Lower leg skin (tissue), 4 donors: ENCODE data around the gene TYRO3. TPM values are rescaled to one million over a fixed set of nuclear protein-coding genes. Genes with fewer than 3 reads are reported as not detected.

Experiments used
- DNase-seq, 2 donors: peaks; one replicate each; pipeline ENCODE4 v3.0.0-alpha.2; 2019; ENCODE audit warnings: low spot score in 2 of 2
- H3K4me3 ChIP-seq: fragments of 200-600 bp; sonication (generic); 2 replicates; pipeline ENCODE4 v1.5.1; 2017; ENCODE audit warnings: mild to moderate bottlenecking, low read depth; ENCODE audit not compliant: poor library complexity, severe bottlenecking
- CTCF ChIP-seq, 3 donors: fragments of 450-650 bp; IDR thresholded peaks; one replicate each; pipeline ENCODE4 v1.5.1; 2016; ENCODE audit warnings: antibody characterized with exemption in 3 of 3, mild to moderate bottlenecking in 3 of 3, moderate library complexity in 2 of 3
- POLR2A ChIP-seq, 2 donors: fragments of 450-650 bp; IDR thresholded peaks; one replicate each; pipeline ENCODE4 v1.6.1; 2016 to 2017; ENCODE audit warnings: antibody characterized with exemption in 2 of 2, mild to moderate bottlenecking in 1 of 2, moderate library complexity in 1 of 2
- WGBS, 2 donors: methylation state at CpG; one replicate each; pipeline ENCODE4 v1.1.5; 2018; 5-methylcytosine and 5-hydroxymethylcytosine counted together
- intact Hi-C: fragments of 100-400 bp; cut with DNase I; formaldehyde crosslinking; loops from one replicate; pipeline ENCODE4 v1.15.0; 2023; ENCODE audit warnings: low total_unique reads
- total RNA-seq, 4 donors: library from RNA; depleted of rRNA; stranded (reverse); fragments of >200 nt; gene quantifications; one replicate each; pipeline ENCODE4 v1.1.0, GENCODE V29; 2016

Gene TYRO3
- total RNA-seq, 4 donors from 2014 or later: 28.7 to 52.4 (median 29.8) TPM

- no peak for DNase-seq
- WGBS, 2 donors: 0 to 3% methylated on average over 38 to 40 of the region's 40 CpGs
These were observed 46.0 kb upstream of the TYRO3 start for GRCh38 chr15:41512940-41513505.

GRCh38 chr15:41513506-41514227 lies 45.3 kb upstream of the TYRO3 start, which contains the start of gene LTK:
LTK (minus strand) TSS chr15:41513827; CDS start chr15:41513709, 118 bp downstream.
- intact Hi-C loops: no loop called here
- no peak for TF ChIP-seq CTCF (IDR thresholded peaks at IDR 0.05)
- no peak for TF ChIP-seq POLR2A (IDR thresholded peaks at IDR 0.05)
- no peak for DNase-seq
- WGBS, 2 donors: 15 to 20% methylated on average over 19 to 33 of the region's 33 CpGs
- peak within 1 kb of the TSS; percentile 9 for H3K4me3 ChIP-seq

More at GRCh38 chr15:41512940-41513505, 46.0 kb upstream of the TYRO3 start:
- TF ChIP-seq CTCF (IDR thresholded peaks at IDR 0.05): no peak
- no peak for TF ChIP-seq POLR2A (IDR thresholded peaks at IDR 0.05)
- intact Hi-C loops: no loop called here
- H3K4me3 ChIP-seq: peak overlapping the region; percentile 9

GRCh38 chr15:41517895-41518449 lies 41.0 kb upstream of the TYRO3 start:
- DNase-seq: no peak
- 95% methylated on average over 8 of the region's 8 CpGs for WGBS, 2 donors
- no peak overlapping the region for H3K4me3 ChIP-seq
- TF ChIP-seq POLR2A (IDR thresholded peaks at IDR 0.05) (no peak), CTCF (IDR thresholded peaks at IDR 0.05) (no peak)
- intact Hi-C loops: no loop called here

GRCh38 chr15:41520636-41521035 lies 38.4 kb upstream of the TYRO3 start:
- intact Hi-C loops: no loop called here
- TF ChIP-seq CTCF (IDR thresholded peaks at IDR 0.05) (no peak), POLR2A (IDR thresholded peaks at IDR 0.05) (no peak)
- no peak for DNase-seq
- no peak overlapping the region for H3K4me3 ChIP-seq
- WGBS, 2 donors: 91 to 92% methylated on average over 17 of the region's 17 CpGs

- no peak for TF ChIP-seq CTCF (IDR thresholded peaks at IDR 0.05)
- no peak for TF ChIP-seq POLR2A (IDR thresholded peaks at IDR 0.05)
- WGBS, 2 donors: 77 to 81% methylated on average over 9 of the region's 9 CpGs
- intact Hi-C loops: no loop called here
- no peak for DNase-seq
- no peak overlapping the region for H3K4me3 ChIP-seq
These were observed 37.4 kb upstream of the TYRO3 start for GRCh38 chr15:41521614-41522013.
